H1 (cell line): ENCODE results near the gene NOS3. TPM values are rescaled to one million over a fixed set of nuclear protein-coding genes. Genes with fewer than 3 reads are reported as not detected.

Experiments used
- CTCF ChIA-PET: fragments of 300-600 bp; sonication (Branson Sonifier 250); formaldehyde crosslinking; loops from one replicate; lab custom pipeline; 2021; ENCODE audit not compliant: partially characterized antibody; lab: Charles Lee
- POLR2A ChIA-PET: fragments of 300-600 bp; sonication (Branson Sonifier 250); formaldehyde crosslinking; loops from one replicate; lab custom pipeline; 2021; ENCODE audit warnings: inconsistent platforms; ENCODE audit not compliant: partially characterized antibody; lab: Charles Lee
- DNase-seq, 2 experiments: peaks; one replicate each; pipeline versions ENCODE4 v3.0.0 to v3.0.0-alpha.2; 2010 to 2022; ENCODE audit warnings: low spot score in 2 of 2, low read depth in 1 of 2, mixed read lengths in 1 of 2
- FAIRE-seq: peaks from 2 replicates; lab custom pipeline; 2011; peaks lifted over from hg19 to GRCh38; lab: Jason Lieb, UNC
- H2AFZ ChIP-seq: 2 replicates; pipeline ENCODE4 v1.8.1; 2012; ENCODE audit warnings: low read length, inconsistent platforms
- H2AK5ac ChIP-seq: 2 replicates; pipeline ENCODE4 v1.6.1; 2013; ENCODE audit warnings: low read depth, low read length
- H2BK120ac ChIP-seq: replicated peaks from 2 replicates; pipeline ENCODE3; 2013; ENCODE audit warnings: low read depth, low read length, inconsistent platforms
- H2BK12ac ChIP-seq: 2 replicates; pipeline ENCODE4 v1.6.1; 2013; ENCODE audit warnings: low read depth, low read length
- H2BK15ac ChIP-seq: 2 replicates; pipeline ENCODE4 v1.6.1; 2013; ENCODE audit warnings: low read length
- H2BK20ac ChIP-seq: 2 replicates; pipeline ENCODE4 v1.6.1; 2013; ENCODE audit warnings: low read length
- H2BK5ac ChIP-seq: 2 replicates; pipeline ENCODE4 v1.6.1; 2013; ENCODE audit warnings: low read depth, low read length
- H3K14ac ChIP-seq: 2 replicates; pipeline ENCODE4 v1.6.1; 2013; ENCODE audit warnings: inconsistent platforms; ENCODE audit not compliant: insufficient read length
- H3K18ac ChIP-seq: 2 replicates; pipeline ENCODE4 v1.6.1; 2013; ENCODE audit warnings: low read length; ENCODE audit errors: extremely low read depth
- H3K23ac ChIP-seq: 2 replicates; pipeline ENCODE4 v1.6.1; 2013; ENCODE audit warnings: inconsistent platforms; ENCODE audit not compliant: insufficient read length
- H3K23me2 ChIP-seq: 2 replicates; pipeline ENCODE4 v1.6.1; 2013; ENCODE audit warnings: low read depth, low read length
- H3K27ac ChIP-seq: 2 replicates; pipeline ENCODE4 v1.6.1; 2011; ENCODE audit warnings: low read depth, low read length, inconsistent platforms
- H3K27me3 ChIP-seq, 4 experiments: replicated peaks in 1 of 4; 1 replicate in 1 of 4; 2 replicates in 3 of 4; pipeline versions ENCODE4 v1.6.1 to v1.8.1; 2011 to 2013; ENCODE audit warnings: low read length in 3 of 4, mild to moderate bottlenecking in 3 of 4, inconsistent platforms in 2 of 4, mixed read lengths in 2 of 4, moderate library complexity in 1 of 4; ENCODE audit not compliant: control insufficient read depth in 3 of 4, insufficient read depth in 3 of 4; ENCODE audit errors: extremely low read depth in 1 of 4
- H3K36me3 ChIP-seq, 4 experiments: 2 replicates each; pipeline versions ENCODE4 v1.6.1 to v1.8.1; 2011 to 2013; ENCODE audit warnings: mild to moderate bottlenecking in 4 of 4, low read length in 3 of 4, moderate library complexity in 2 of 4, control low read depth in 1 of 4, inconsistent platforms in 1 of 4; ENCODE audit not compliant: insufficient read depth in 4 of 4, control insufficient read depth in 2 of 4
- H3K4ac ChIP-seq: replicated peaks from 2 replicates; pipeline ENCODE3; 2013; ENCODE audit warnings: low read length, low read depth, mixed read lengths, inconsistent platforms; ENCODE audit not compliant: insufficient read length
- H3K4me1 ChIP-seq, 4 experiments: replicated peaks in 1 of 4; 1 replicate in 1 of 4; 2 replicates in 3 of 4; pipeline versions ENCODE4 v1.6.1 to v1.8.1; 2011 to 2013; ENCODE audit warnings: low read length in 3 of 4, inconsistent platforms in 2 of 4, mixed read lengths in 1 of 4; ENCODE audit not compliant: insufficient read depth in 4 of 4, control insufficient read depth in 3 of 4
- H3K4me2 ChIP-seq, 2 experiments: 2 replicates each; pipeline versions ENCODE4 v1.6.1 to v1.8.1; 2011 to 2013; ENCODE audit warnings: low read depth in 2 of 2, low read length in 2 of 2, control low read depth in 1 of 2, inconsistent platforms in 1 of 2, mild to moderate bottlenecking in 1 of 2; ENCODE audit not compliant: insufficient read depth in 1 of 2
- H3K4me3 ChIP-seq, 4 experiments: fragments of 200-600, 300-600 bp in 1 of 4; sonication (generic), shearing (Covaris generic), sonication (Bioruptor Twin) in 1 of 4; 2 replicates each; pipeline versions ENCODE4 v1.5.1 to v1.8.1; 2011 to 2016; ENCODE audit warnings: low read length in 4 of 4, low read depth in 3 of 4, control low read depth in 2 of 4, inconsistent platforms in 2 of 4, mild to moderate bottlenecking in 2 of 4, mixed read lengths in 1 of 4, moderate library complexity in 1 of 4; ENCODE audit not compliant: insufficient read depth in 2 of 4; ENCODE audit errors: extremely low read depth in 1 of 4
- H3K56ac ChIP-seq: replicated peaks from 2 replicates; pipeline ENCODE3; 2013; ENCODE audit warnings: low read depth, mild to moderate bottlenecking, mixed read lengths, low read length, inconsistent platforms; ENCODE audit not compliant: insufficient read length
- H3K79me1 ChIP-seq: 2 replicates; pipeline ENCODE4 v1.6.1; 2013; ENCODE audit warnings: low read depth, low read length, control low read depth
- H3K79me2 ChIP-seq, 2 experiments: 2 replicates each; pipeline versions ENCODE4 v1.6.1 to v1.8.1; 2012 to 2013; ENCODE audit warnings: low read length in 2 of 2, mild to moderate bottlenecking in 2 of 2, inconsistent platforms in 1 of 2; ENCODE audit not compliant: insufficient read depth in 2 of 2, control insufficient read depth in 1 of 2
- H3K9ac ChIP-seq, 4 experiments: replicated peaks in 1 of 4; 1 replicate in 1 of 4; 2 replicates in 3 of 4; pipeline versions ENCODE4 v1.6.1 to v1.8.1; 2011 to 2013; ENCODE audit warnings: low read depth in 3 of 4, low read length in 3 of 4, control low read depth in 2 of 4, mild to moderate bottlenecking in 2 of 4, moderate library complexity in 2 of 4, inconsistent platforms in 1 of 4; ENCODE audit errors: extremely low read depth in 1 of 4
- H3K9me3 ChIP-seq, 2 experiments: 2 replicates each; pipeline versions ENCODE4 v1.6.1 to v1.8.1; 2012 to 2013; ENCODE audit warnings: mild to moderate bottlenecking in 2 of 2, moderate library complexity in 2 of 2, control low read depth in 1 of 2, inconsistent platforms in 1 of 2, low read depth in 1 of 2, low read length in 1 of 2, mixed read lengths in 1 of 2; ENCODE audit not compliant: insufficient read depth in 2 of 2
- H4K20me1 ChIP-seq, 2 experiments: replicated peaks in 1 of 2; 2 replicates each; pipeline versions ENCODE3 to v1.8.1; 2011 to 2013; ENCODE audit warnings: inconsistent platforms in 2 of 2, low read length in 2 of 2, mild to moderate bottlenecking in 1 of 2; ENCODE audit not compliant: insufficient read depth in 2 of 2, control insufficient read depth in 1 of 2
- H4K5ac ChIP-seq: 2 replicates; pipeline ENCODE4 v1.6.1; 2013; ENCODE audit warnings: low read length, low read depth, mixed read lengths, inconsistent platforms; ENCODE audit not compliant: insufficient read length
- H4K8ac ChIP-seq: 2 replicates; pipeline ENCODE4 v1.8.0; 2013; ENCODE audit warnings: mild to moderate bottlenecking, moderate library complexity, low read length, inconsistent platforms; ENCODE audit not compliant: insufficient read depth; ENCODE audit errors: extremely low read depth
- H4K91ac ChIP-seq: replicated peaks from 2 replicates; pipeline ENCODE3; 2013; ENCODE audit warnings: low read length, mixed read lengths, inconsistent platforms; ENCODE audit not compliant: insufficient read length
- ATF3 ChIP-seq: IDR thresholded peaks from 2 replicates; pipeline ENCODE4 v1.6.1; 2011; ENCODE audit warnings: low read depth, mild to moderate bottlenecking, low read length; ENCODE audit not compliant: insufficient read depth
- BCL11A ChIP-seq, 2 experiments: IDR thresholded peaks; one replicate each; pipeline ENCODE4 v1.6.1; 2011; ENCODE audit warnings: low read depth in 2 of 2, low read length in 2 of 2, mild to moderate bottlenecking in 2 of 2
- CTBP2 ChIP-seq: IDR thresholded peaks from 2 replicates; pipeline ENCODE4 v1.7.0; 2011; ENCODE audit warnings: borderline replicate concordance, mild to moderate bottlenecking, moderate library complexity, mixed read lengths, low read length; ENCODE audit not compliant: insufficient read depth, insufficient read length
- RFX5 ChIP-seq: IDR thresholded peaks from 2 replicates; pipeline ENCODE4 v1.6.1; 2011; ENCODE audit warnings: low read depth, low read length, improper control_type of control experiment, borderline replicate concordance
- SIX5 ChIP-seq: IDR thresholded peaks from 2 replicates; pipeline ENCODE4 v1.6.1; 2011; ENCODE audit warnings: mild to moderate bottlenecking, low read depth, low read length
- SP1 ChIP-seq: IDR thresholded peaks from 2 replicates; pipeline ENCODE4 v1.6.1; 2011; ENCODE audit warnings: low read depth, low read length
- TAF1 ChIP-seq: IDR thresholded peaks from 2 replicates; pipeline ENCODE4 v1.6.1; 2011; ENCODE audit warnings: mild to moderate bottlenecking, low read depth, low read length
- TCF12 ChIP-seq: IDR thresholded peaks from 2 replicates; pipeline ENCODE4 v1.6.1; 2011; ENCODE audit warnings: low read depth, mild to moderate bottlenecking, low read length
- YY1 ChIP-seq: IDR thresholded peaks from 2 replicates; pipeline ENCODE4 v1.6.1; 2011; ENCODE audit warnings: low read depth, mild to moderate bottlenecking, low read length
- WGBS, 2 experiments: shearing (Covaris generic) in 1 of 2; methylation state at CpG; one replicate each; pipeline versions ENCODE4 v1.1.6 to v1.1.7; 2013 to 2015; ENCODE audit warnings: low lambda C conversion rate in 2 of 2, mixed read lengths in 2 of 2, inconsistent platforms in 1 of 2, low coverage in 1 of 2, missing lambda C conversion rate in 1 of 2; ENCODE audit not compliant: insufficient replicate concordance in 2 of 2, insufficient coverage in 1 of 2, insufficient read length in 1 of 2; ENCODE audit errors: extremely low coverage in 1 of 2, missing lambda C conversion rate in 1 of 2; 5-methylcytosine and 5-hydroxymethylcytosine counted together
- polyA plus RNA-seq, 7 experiments: library from polyadenylated mRNA; depleted of rRNA in 3 of 7; stranded (reverse) in 5 of 7; unstranded in 2 of 7; fragments of >200 nt in 5 of 7; fragments of 200-250 nt in 2 of 7; gene quantifications; 1 replicate in 5 of 7; 2 replicates in 1 of 7; 4 replicates in 1 of 7; pipeline versions ENCODE4 v1.2.1 to v1.2.3, GENCODE V29; 2011 to 2013; ENCODE audit warnings: missing spikeins in 2 of 7, mixed read lengths in 2 of 7
- total RNA-seq: library from RNA; stranded (reverse); fragmentation: NEBNext Ultra II Directional; extraction: Animal tissue kit (Norgen Biotek cat#: 25700); gene quantifications from 2 replicates; pipeline ENCODE4 v1.2.1, GENCODE V29; 2021

NOS3 gene
- total and polyA plus RNA-seq, 2 of the 8 experiments (the other 6 are each of a cell fraction or from before 2014, with no cell fraction given): 4.4 to 16.2 TPM

GRCh38 chr7:150992833-150993302 is 2.1 kb downstream of the NOS3 start:
- H2AFZ ChIP-seq: no peak overlapping the region
- H3K27me3 ChIP-seq: no peaks in the 10 kb centered on the region
- peak overlapping the region; percentile 88; the same call in 1 of the 2 replicates for H2BK15ac ChIP-seq
- H3K27ac ChIP-seq: no peak overlapping the region
- peak overlapping the region in 1 of 2 experiments; percentile 8; a peak in 1 of 4 replicates for H3K4me2 ChIP-seq
- no peak overlapping the region for H3K4ac ChIP-seq
- no peak overlapping the region for H3K14ac ChIP-seq
- H2BK120ac ChIP-seq: no peak overlapping the region
- ChIA-PET POLR2A (interaction anchor here (0.8 to 2.0 kb wide), 4 partner anchors 14 to 177 kb away, joined by 3 to 7 read pairs (median 4); no protein-coding TSS in a partner anchor), CTCF (interaction anchor here (0.9 to 7.6 kb wide), 9 partner anchors 16 to 117 kb away, joined by 3 to 142 read pairs (median 19); no protein-coding TSS in a partner anchor)
- no peaks in the 10 kb centered on the region for H3K23me2 ChIP-seq
- H2BK20ac ChIP-seq: 0 out of 2 replicates have a peak overlapping the region, but pooled peaks have one; percentile 90
- 14% methylated on average over 5 of the region's 5 CpGs; no CpG with 5 or more reads in 1 of the 2 experiments for WGBS, 2 experiments
- peak overlapping the region; percentile 87 for H4K91ac ChIP-seq
- H4K20me1 ChIP-seq: peaks cover 0 to 2% of the 10 kb centered on the region in 2 experiments
- H3K9me3 ChIP-seq: no peaks in the 10 kb centered on the region
- H2AK5ac ChIP-seq: no peak overlapping the region
- peaks cover 4 to 26% (median 20%) of the 10 kb centered on the region in 4 experiments for H3K4me1 ChIP-seq
- peak overlapping the region; percentile 65 for H3K18ac ChIP-seq
- no peak overlapping the region for H3K9ac ChIP-seq
- no peak overlapping the region for H4K5ac ChIP-seq
- H3K4me3 ChIP-seq: no peak overlapping the region
- TF ChIP-seq ATF3 (0 out of 2 replicates have a peak, but pooled peaks have one; percentile 49), TAF1 (no peak), TCF12 (no peak), SIX5 (peak; percentile 99), SP1 (0 out of 2 replicates have a peak, but pooled peaks have one; percentile 18), RFX5 (no peak), BCL11A (IDR thresholded peaks at IDR 0.05; ENCODE audit: low read depth in 2 of 2, low read length in 2 of 2) (no peak), CTBP2 (no peak), YY1 (peak; percentile 72)
- FAIRE-seq: peak; percentile 75
- no peak overlapping the region for H4K8ac ChIP-seq
- H2BK12ac ChIP-seq: peak overlapping the region; percentile 77; the same call in 1 of the 2 replicates
- no peaks in the 10 kb centered on the region for H3K79me1 ChIP-seq
- H3K79me2 ChIP-seq: no peaks in the 10 kb centered on the region
- no peaks in the 10 kb centered on the region for H3K36me3 ChIP-seq
- no peak overlapping the region for H3K56ac ChIP-seq
- H2BK5ac ChIP-seq: peak overlapping the region; percentile 56; the same call in 1 of the 2 replicates
- DNase-seq: peak in 1 of 2 experiments; percentile 78
- no peak overlapping the region for H3K23ac ChIP-seq
